GM06990 (cell line): ENCODE measurements around the gene GFAP.

Experiments used
- DNase-seq: peaks from one replicate; pipeline ENCODE4 v3.0.0-alpha.2; 2011; ENCODE audit not compliant: insufficient read length; ENCODE audit errors: extremely low read depth
- H3K27me3 ChIP-seq: replicated peaks from 2 replicates; pipeline ENCODE4 v1.6.0; 2011; ENCODE audit warnings: low read length; ENCODE audit not compliant: control insufficient read depth, insufficient read depth
- H3K36me3 ChIP-seq: 2 replicates; pipeline ENCODE4 v1.5.1; 2011; ENCODE audit warnings: low read length; ENCODE audit not compliant: control insufficient read depth, insufficient read depth
- H3K4me3 ChIP-seq: replicated peaks from 2 replicates; pipeline ENCODE4 v1.5.1; 2011; ENCODE audit warnings: low read depth, mild to moderate bottlenecking, control low read depth, low read length
- CTCF ChIP-seq: IDR thresholded peaks from 2 replicates; pipeline ENCODE4 v1.5.1; 2011; ENCODE audit warnings: low read length, control low read depth, mild to moderate bottlenecking, inconsistent platforms; ENCODE audit not compliant: insufficient read depth, poor library complexity, severe bottlenecking

GFAP gene

GRCh38 chr17:44906763-44907728, 8.3 kb downstream of the GFAP start:
- no peak overlapping the region for H3K4me3 ChIP-seq
- no peaks in the 10 kb centered on the region; the same call in 1 of the 2 replicates for H3K27me3 ChIP-seq
- DNase-seq: no peak
- no peaks in the 10 kb centered on the region for H3K36me3 ChIP-seq
- TF ChIP-seq CTCF: no peak

GRCh38 chr17:44906010-44906646, 9.2 kb downstream of the GFAP start:
- H3K4me3 ChIP-seq: no peak overlapping the region
- TF ChIP-seq CTCF: no peak
- H3K27me3 ChIP-seq: no peaks in the 10 kb centered on the region; the same call in 1 of the 2 replicates
- H3K36me3 ChIP-seq: no peaks in the 10 kb centered on the region
- no peak for DNase-seq

- Histone ChIP-seq H3K27me3 (no peaks in the 10 kb centered on the region; the same call in 1 of the 2 replicates), H3K36me3 (no peaks in the 10 kb centered on the region), H3K4me3 (no peak overlapping the region)
- TF ChIP-seq CTCF: no peak
- DNase-seq: no peak
These were observed 10.0 kb downstream of the GFAP start for GRCh38 chr17:44905006-44906000.

- no peak for TF ChIP-seq CTCF
- Histone ChIP-seq H3K4me3 (no peak overlapping the region), H3K27me3 (no peaks in the 10 kb centered on the region; the same call in 1 of the 2 replicates), H3K36me3 (no peaks in the 10 kb centered on the region)
- no peak for DNase-seq
These were observed 11.0 kb downstream of the GFAP start for GRCh38 chr17:44904001-44904984.
